KOPT-K1 (cell line): ENCODE data around the gene TBC1D2B.
"Not testable (repeated sequence)": the region's sequence is repeated elsewhere in the genome, so short reads cannot be mapped to it uniquely, and the experiment has no call there.

Experiments
- H3K27ac ChIP-seq: fragments of 200-600 bp; sonication (generic); 2 replicates; pipeline ENCODE4 v1.5.1; 2016; ENCODE audit warnings: antibody characterized with exemption, mild to moderate bottlenecking, low read depth, low read length; ENCODE audit not compliant: poor library complexity, severe bottlenecking
- H3K36me3 ChIP-seq: fragments of 200-600 bp; sonication (generic); 2 replicates; pipeline ENCODE4 v1.5.1; 2017; ENCODE audit warnings: antibody characterized with exemption, mild to moderate bottlenecking, low read length, moderate library complexity; ENCODE audit not compliant: insufficient read depth
- H3K9me3 ChIP-seq: fragments of 200-600 bp; sonication (generic); 2 replicates; pipeline ENCODE4 v1.5.1; 2017; ENCODE audit warnings: antibody characterized with exemption, low read length, mild to moderate bottlenecking; ENCODE audit not compliant: insufficient read depth, poor library complexity, severe bottlenecking

Gene TBC1D2B

GRCh38 chr15:77972706-77973105 lies 104.8 kb downstream of the TBC1D2B start:
- not testable (repeated sequence) for H3K36me3 ChIP-seq, H3K9me3 ChIP-seq, H3K27ac ChIP-seq

GRCh38 chr15:77971875-77972274 lies 105.6 kb downstream of the TBC1D2B start:
- not testable (repeated sequence) for H3K9me3 ChIP-seq, H3K36me3 ChIP-seq, H3K27ac ChIP-seq

- not testable (repeated sequence) for H3K9me3 ChIP-seq, H3K36me3 ChIP-seq, H3K27ac ChIP-seq
Observed at GRCh38 chr15:77970813-77971360, 106.6 kb downstream of the TBC1D2B start.

GRCh38 chr15:77969055-77969454 lies 108.5 kb downstream of the TBC1D2B start:
- H3K36me3 ChIP-seq = no peaks in the 10 kb centered on the region
- no peak overlapping the region for H3K27ac ChIP-seq
- H3K9me3 ChIP-seq = no peaks in the 10 kb centered on the region

- Histone ChIP-seq H3K9me3 (no peaks in the 10 kb centered on the region), H3K36me3 (no peaks in the 10 kb centered on the region), H3K27ac (no peak overlapping the region)
Observed at GRCh38 chr15:77967798-77968197, 109.7 kb downstream of the TBC1D2B start.

- not testable (repeated sequence) for H3K27ac ChIP-seq, H3K36me3 ChIP-seq, H3K9me3 ChIP-seq
Observed at GRCh38 chr15:77967235-77967615, 110.3 kb downstream of the TBC1D2B start.

- no peak overlapping the region for H3K27ac ChIP-seq
- no peaks in the 10 kb centered on the region for H3K36me3 ChIP-seq
- no peaks in the 10 kb centered on the region for H3K9me3 ChIP-seq
Observed at GRCh38 chr15:77966540-77967234, 110.8 kb downstream of the TBC1D2B start.

- Histone ChIP-seq H3K27ac (no peak overlapping the region), H3K9me3 (no peaks in the 10 kb centered on the region), H3K36me3 (no peaks in the 10 kb centered on the region)
Observed at GRCh38 chr15:77964193-77964592, 113.3 kb downstream of the TBC1D2B start.

- no peaks in the 10 kb centered on the region for H3K9me3 ChIP-seq
- no peaks in the 10 kb centered on the region for H3K36me3 ChIP-seq
- no peak overlapping the region for H3K27ac ChIP-seq
Observed at GRCh38 chr15:77959432-77959879, 118.1 kb downstream of the TBC1D2B start.

- not testable (repeated sequence) for H3K36me3 ChIP-seq, H3K27ac ChIP-seq, H3K9me3 ChIP-seq
Observed at GRCh38 chr15:77958716-77959431, 118.6 kb downstream of the TBC1D2B start.

GRCh38 chr15:77958021-77958420 lies 119.5 kb downstream of the TBC1D2B start:
- H3K9me3 ChIP-seq, H3K27ac ChIP-seq, H3K36me3 ChIP-seq: not testable (repeated sequence)

GRCh38 chr15:77953926-77954325 lies 123.6 kb downstream of the TBC1D2B start:
- not testable (repeated sequence) for H3K27ac ChIP-seq, H3K36me3 ChIP-seq

GRCh38 chr15:77952928-77953446 lies 124.5 kb downstream of the TBC1D2B start:
- H3K36me3 ChIP-seq, H3K9me3 ChIP-seq, H3K27ac ChIP-seq: not testable (repeated sequence)

More at GRCh38 chr15:77953926-77954325, 123.6 kb downstream of the TBC1D2B start:
- not testable (repeated sequence) for H3K9me3 ChIP-seq

- H3K27ac ChIP-seq, H3K9me3 ChIP-seq, H3K36me3 ChIP-seq: not testable (repeated sequence)
Observed at GRCh38 chr15:77951105-77951786, 126.3 kb downstream of the TBC1D2B start.

- H3K27ac ChIP-seq, H3K36me3 ChIP-seq, H3K9me3 ChIP-seq: not testable (repeated sequence)
Observed at GRCh38 chr15:77950470-77950869, 127.0 kb downstream of the TBC1D2B start.
